HepG2 (cell line): ENCODE data around the gene CD19. TPM values are rescaled to one million over a fixed set of nuclear protein-coding genes. Genes with fewer than 3 reads are reported as not detected.

Experiments used
- BCL3 ChIP-seq: sonication (generic); formaldehyde crosslinking; IDR thresholded peaks from 2 replicates; pipeline ENCODE4 v1.5.1; 2020; ENCODE audit warnings: mild to moderate bottlenecking, missing genetic modification reagents, moderate library complexity
- CBX2 ChIP-seq, 2 experiments: fragments of 200-600 bp in 1 of 2; sonication (generic); formaldehyde crosslinking in 1 of 2; IDR thresholded peaks; 2 replicates each; pipeline versions ENCODE4 v1.7.0 to v1.8.1; 2018 to 2022; ENCODE audit warnings: low read depth in 2 of 2, low read length in 1 of 2, mild to moderate bottlenecking in 1 of 2, missing genetic modification reagents in 1 of 2
- GTF2F1 ChIP-seq: fragments of 150-350 bp; IDR thresholded peaks from 2 replicates; pipeline ENCODE4 v1.6.1; 2014; ENCODE audit warnings: low read length
- HHEX ChIP-seq: IDR thresholded peaks from 2 replicates; pipeline ENCODE4 v1.6.1; 2016; ENCODE audit warnings: control low read depth
- HIVEP1 ChIP-seq: sonication (generic); formaldehyde crosslinking; IDR thresholded peaks from 2 replicates; pipeline ENCODE4 v1.4.0; 2020; ENCODE audit warnings: mild to moderate bottlenecking, missing genetic modification reagents
- IKZF5 ChIP-seq: IDR thresholded peaks from 2 replicates; pipeline ENCODE4 v1.6.1; 2018; ENCODE audit warnings: missing genetic modification reagents, mild to moderate bottlenecking, missing compliant biosample characterization
- KMT2A ChIP-seq: sonication (generic); formaldehyde crosslinking; IDR thresholded peaks from 2 replicates; pipeline ENCODE4 v1.4.0; 2020; ENCODE audit warnings: missing genetic modification reagents
- MAFG ChIP-seq: sonication (generic); formaldehyde crosslinking; IDR thresholded peaks from 2 replicates; pipeline ENCODE4 v1.5.1; 2020; ENCODE audit warnings: mild to moderate bottlenecking, missing genetic modification reagents
- NR0B2 ChIP-seq: sonication (generic); formaldehyde crosslinking; IDR thresholded peaks from 2 replicates; pipeline ENCODE4 v1.4.0; 2020; ENCODE audit warnings: mild to moderate bottlenecking, missing genetic modification reagents
- THAP11 ChIP-seq: IDR thresholded peaks from 2 replicates; pipeline ENCODE4 v1.6.1; 2016; ENCODE audit warnings: missing biosample characterization, missing genetic modification reagents
- TOE1 ChIP-seq: sonication (generic); formaldehyde crosslinking; IDR thresholded peaks from 2 replicates; pipeline ENCODE4 v1.4.0; 2020; ENCODE audit warnings: mild to moderate bottlenecking, missing genetic modification reagents
- TSC22D2 ChIP-seq: sonication (generic); formaldehyde crosslinking; IDR thresholded peaks from 2 replicates; pipeline ENCODE4 v1.5.1; 2020; ENCODE audit warnings: missing genetic modification reagents, mild to moderate bottlenecking, borderline replicate concordance
- ZFP1 ChIP-seq: IDR thresholded peaks from 2 replicates; pipeline ENCODE4 v1.6.1; 2016
- ZNF101 ChIP-seq: sonication (generic); formaldehyde crosslinking; IDR thresholded peaks from 2 replicates; pipeline ENCODE4 v1.4.0; 2020; ENCODE audit warnings: mild to moderate bottlenecking, low read depth, missing genetic modification reagents, borderline replicate concordance
- ZNF253 ChIP-seq: sonication (generic); formaldehyde crosslinking; IDR thresholded peaks from 2 replicates; pipeline ENCODE4 v1.8.0; 2022; ENCODE audit warnings: mild to moderate bottlenecking, missing genetic modification reagents, borderline replicate concordance
- ZNF326 ChIP-seq: sonication (generic); formaldehyde crosslinking; IDR thresholded peaks from 2 replicates; pipeline ENCODE4 v1.4.0; 2020; ENCODE audit warnings: missing genetic modification reagents, borderline replicate concordance
- ZNF496 ChIP-seq: sonication (generic); formaldehyde crosslinking; IDR thresholded peaks from 2 replicates; pipeline ENCODE4 v1.8.1; 2023; ENCODE audit warnings: mild to moderate bottlenecking, moderate library complexity, missing genetic modification reagents; ENCODE audit not compliant: insufficient replicate concordance
- ZNF768 ChIP-seq: sonication (generic); formaldehyde crosslinking; IDR thresholded peaks from 2 replicates; pipeline ENCODE4 v1.4.0; 2020; ENCODE audit warnings: missing genetic modification reagents
- polyA plus RNA-seq, 8 experiments: library from polyadenylated mRNA; depleted of rRNA in 3 of 8; stranded (reverse) in 7 of 8; unstranded in 1 of 8; fragments of >200 nt; fragmentation: Illumina TruSeq in 4 of 8; extraction: Trizol in 4 of 8; gene quantifications; 2 replicates each; pipeline versions ENCODE4 v1.2.1 to v1.2.3, GENCODE V29; 2011 to 2016; ENCODE audit warnings: low read depth in 4 of 8, missing spikeins in 1 of 8, mixed read lengths in 1 of 8; ENCODE audit not compliant: insufficient read depth in 1 of 8
- total RNA-seq, 5 experiments: library from RNA; depleted of rRNA; stranded (reverse); fragments of >200 nt; fragmentation: Illumina TruSeq; extraction: Trizol; gene quantifications; 2 replicates each; pipeline ENCODE4 v1.2.3, GENCODE V29; 2016; ENCODE audit warnings: low read depth in 1 of 5
- TF ChIP-seq, protein P1 (sequence below), 2 experiments: sonication (generic) in 1 of 2; formaldehyde crosslinking in 1 of 2; IDR thresholded peaks; 2 replicates each; pipeline versions ENCODE4 v1.6.1 to v1.9.0; 2014 to 2022; ENCODE audit warnings: antibody characterized with exemption in 1 of 2, borderline replicate concordance in 1 of 2, inconsistent platforms in 1 of 2, low read depth in 1 of 2, missing genetic modification reagents in 1 of 2
- TF ChIP-seq, protein P2 (sequence below): sonication (generic); formaldehyde crosslinking; IDR thresholded peaks from 2 replicates; pipeline ENCODE4 v1.5.0; 2020; ENCODE audit warnings: mild to moderate bottlenecking, low read depth, missing genetic modification reagents, borderline replicate concordance

CD19 gene
- total and polyA plus RNA-seq, 2 of the 13 experiments (the other 11 are each of a cell fraction or from before 2014, with no cell fraction given) = 0.55 to 1.1 TPM

- no peak for TF ChIP-seq BCL3 (CRISPR knock-in tag)
- TF ChIP-seq ZNF768 (CRISPR knock-in tag) = no peak
- TF ChIP-seq, protein P1, sequence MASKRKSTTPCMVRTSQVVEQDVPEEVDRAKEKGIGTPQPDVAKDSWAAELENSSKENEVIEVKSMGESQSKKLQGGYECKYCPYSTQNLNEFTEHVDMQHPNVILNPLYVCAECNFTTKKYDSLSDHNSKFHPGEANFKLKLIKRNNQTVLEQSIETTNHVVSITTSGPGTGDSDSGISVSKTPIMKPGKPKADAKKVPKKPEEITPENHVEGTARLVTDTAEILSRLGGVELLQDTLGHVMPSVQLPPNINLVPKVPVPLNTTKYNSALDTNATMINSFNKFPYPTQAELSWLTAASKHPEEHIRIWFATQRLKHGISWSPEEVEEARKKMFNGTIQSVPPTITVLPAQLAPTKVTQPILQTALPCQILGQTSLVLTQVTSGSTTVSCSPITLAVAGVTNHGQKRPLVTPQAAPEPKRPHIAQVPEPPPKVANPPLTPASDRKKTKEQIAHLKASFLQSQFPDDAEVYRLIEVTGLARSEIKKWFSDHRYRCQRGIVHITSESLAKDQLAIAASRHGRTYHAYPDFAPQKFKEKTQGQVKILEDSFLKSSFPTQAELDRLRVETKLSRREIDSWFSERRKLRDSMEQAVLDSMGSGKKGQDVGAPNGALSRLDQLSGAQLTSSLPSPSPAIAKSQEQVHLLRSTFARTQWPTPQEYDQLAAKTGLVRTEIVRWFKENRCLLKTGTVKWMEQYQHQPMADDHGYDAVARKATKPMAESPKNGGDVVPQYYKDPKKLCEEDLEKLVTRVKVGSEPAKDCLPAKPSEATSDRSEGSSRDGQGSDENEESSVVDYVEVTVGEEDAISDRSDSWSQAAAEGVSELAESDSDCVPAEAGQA (IDR thresholded peaks at IDR 0.05; ENCODE audit: low read depth) = no peak; the same call in 1 of the 2 replicates
- TF ChIP-seq, protein P1 (CRISPR knock-in tag; IDR thresholded peaks at IDR 0.05; ENCODE audit: borderline replicate concordance) = no peak; the same call in 1 of the 2 replicates
- peak; percentile 71 for TF ChIP-seq THAP11 (CRISPR knock-in tag)
- TF ChIP-seq MAFG (CRISPR knock-in tag) = no peak
- no peak for TF ChIP-seq TSC22D2 (CRISPR knock-in tag)
- TF ChIP-seq TOE1 (CRISPR knock-in tag) = no peak; the same call in 1 of the 2 replicates
- TF ChIP-seq, protein P2, sequence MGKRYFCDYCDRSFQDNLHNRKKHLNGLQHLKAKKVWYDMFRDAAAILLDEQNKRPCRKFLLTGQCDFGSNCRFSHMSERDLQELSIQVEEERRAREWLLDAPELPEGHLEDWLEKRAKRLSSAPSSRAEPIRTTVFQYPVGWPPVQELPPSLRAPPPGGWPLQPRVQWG (CRISPR knock-in tag) = no peak
- no peak; the same call in 1 of the 2 replicates for TF ChIP-seq ZNF101 (CRISPR knock-in tag)
- TF ChIP-seq HHEX (CRISPR knock-in tag) = no peak
- TF ChIP-seq KMT2A (CRISPR knock-in tag) = no peak
- TF ChIP-seq ZNF326 = no peak; the same call in 1 of the 2 replicates
- no peak for TF ChIP-seq HIVEP1 (CRISPR knock-in tag)
- TF ChIP-seq ZNF496 (CRISPR knock-in tag) = no peak
- no peak for TF ChIP-seq IKZF5 (CRISPR knock-in tag)
- no peak for TF ChIP-seq NR0B2
- no peak for TF ChIP-seq ZFP1 (CRISPR knock-in tag)
- no peak for TF ChIP-seq CBX2 (IDR thresholded peaks at IDR 0.05; ENCODE audit: low read depth, low read length)
- TF ChIP-seq CBX2 (CRISPR knock-in tag; IDR thresholded peaks at IDR 0.05; ENCODE audit: low read depth) = no peak
- no peak for TF ChIP-seq ZNF253 (CRISPR knock-in tag)
- no peak for TF ChIP-seq GTF2F1
These were observed 6.9 kb upstream of the CD19 start, which contains the start of gene RABEP2 (continued) for GRCh38 chr16:28924762-28925385.
